Endothelial cell (in vitro differentiated cells): ENCODE measurements around the gene IGFN1. TPM values are rescaled to one million over a fixed set of nuclear protein-coding genes. Genes with fewer than 3 reads are reported as not detected.

Experiments
- DNase-seq: peaks from one replicate; pipeline ENCODE4 v3.0.0; 2021; ENCODE audit warnings: low spot score
- H3K27ac Mint-ChIP-seq: one replicate; pipeline ENCODE4 v1.8.0; 2021; ENCODE audit warnings: mixed read lengths, inconsistent platforms; ENCODE audit not compliant: unreplicated experiment
- H3K27me3 Mint-ChIP-seq: one replicate; pipeline ENCODE4 v1.8.0; 2021; ENCODE audit warnings: mild to moderate bottlenecking, moderate library complexity, mixed read lengths, inconsistent platforms; ENCODE audit not compliant: unreplicated experiment
- H3K36me3 Mint-ChIP-seq: one replicate; pipeline ENCODE4 v1.8.0; 2021; ENCODE audit warnings: mild to moderate bottlenecking, low read depth, mixed read lengths, inconsistent platforms; ENCODE audit not compliant: unreplicated experiment
- H3K4me1 Mint-ChIP-seq: one replicate; pipeline ENCODE4 v1.8.0; 2021; ENCODE audit warnings: mild to moderate bottlenecking, mixed read lengths, inconsistent platforms; ENCODE audit not compliant: unreplicated experiment
- H3K4me3 Mint-ChIP-seq: one replicate; pipeline ENCODE4 v1.8.0; 2021; ENCODE audit warnings: mild to moderate bottlenecking, mixed read lengths, inconsistent platforms; ENCODE audit not compliant: unreplicated experiment
- H3K9me3 Mint-ChIP-seq: one replicate; pipeline ENCODE4 v1.8.0; 2021; ENCODE audit warnings: mixed read lengths, inconsistent platforms; ENCODE audit not compliant: unreplicated experiment
- CTCF ChIP-seq: fragments of 200-600 bp; sonication (generic); IDR thresholded peaks from one replicate; pipeline ENCODE4 v1.5.0; 2021; ENCODE audit warnings: antibody characterized with exemption; ENCODE audit not compliant: unreplicated experiment
- total RNA-seq: library from RNA; stranded (reverse); fragmentation: NEBNext Ultra II Directional; extraction: Animal tissue kit (Norgen Biotek cat#: 25700); gene quantifications from one replicate; pipeline ENCODE4 v1.2.1, GENCODE V29; 2021; ENCODE audit not compliant: unreplicated experiment

The IGFN1 gene
- total RNA-seq, 1 donor from 2014 or later, result not detected

GRCh38 chr1:201220388-201220715, 29.7 kb downstream of the IGFN1 start:
- Mint-ChIP-seq H3K27me3 (peaks cover 7% of the 10 kb centered on the region), H3K36me3 (no peaks in the 10 kb centered on the region), H3K27ac (no peak overlapping the region), H3K4me1 (no peaks in the 10 kb centered on the region), H3K9me3 (no peaks in the 10 kb centered on the region), H3K4me3 (no peak overlapping the region)
- no peak for DNase-seq
- TF ChIP-seq CTCF, result no peak

- Mint-ChIP-seq H3K4me1 (no peaks in the 10 kb centered on the region), H3K36me3 (no peaks in the 10 kb centered on the region), H3K9me3 (no peaks in the 10 kb centered on the region), H3K4me3 (no peak overlapping the region), H3K27me3 (peaks cover 5% of the 10 kb centered on the region), H3K27ac (no peak overlapping the region)
- no peak for TF ChIP-seq CTCF
- no peak for DNase-seq
These were observed 30.7 kb downstream of the IGFN1 start for GRCh38 chr1:201221201-201221846.

GRCh38 chr1:201222125-201222524, 31.5 kb downstream of the IGFN1 start:
- no peak overlapping the region for H3K27ac Mint-ChIP-seq
- no peaks in the 10 kb centered on the region for H3K36me3 Mint-ChIP-seq

GRCh38 chr1:201223852-201224665, 33.4 kb downstream of the IGFN1 start:
- peaks cover 5% of the 10 kb centered on the region for H3K27me3 Mint-ChIP-seq
- TF ChIP-seq CTCF, result no peak
- DNase-seq, result no peak
- H3K4me3 Mint-ChIP-seq, result no peak overlapping the region
- no peaks in the 10 kb centered on the region for H3K9me3 Mint-ChIP-seq
- no peaks in the 10 kb centered on the region for H3K36me3 Mint-ChIP-seq
- no peak overlapping the region for H3K27ac Mint-ChIP-seq
- no peaks in the 10 kb centered on the region for H3K4me1 Mint-ChIP-seq

More at GRCh38 chr1:201222125-201222524, 31.5 kb downstream of the IGFN1 start:
- H3K4me1 Mint-ChIP-seq, result no peaks in the 10 kb centered on the region
- H3K9me3 Mint-ChIP-seq, result no peaks in the 10 kb centered on the region
- no peak for TF ChIP-seq CTCF
- no peak overlapping the region for H3K4me3 Mint-ChIP-seq
- no peak for DNase-seq
- peaks cover 5% of the 10 kb centered on the region for H3K27me3 Mint-ChIP-seq
